DOHH2 (cell line): ENCODE measurements around the gene PPP1R3F.

Experiments
- CTCF ChIP-seq: fragments of 200-600 bp; sonication (generic); IDR thresholded peaks from one replicate; pipeline ENCODE4 v1.5.1; 2014; ENCODE audit warnings: antibody characterized with exemption, mild to moderate bottlenecking, low read depth, low read length; ENCODE audit not compliant: poor library complexity, severe bottlenecking
- EZH2phosphoT487 ChIP-seq: fragments of 200-600 bp; sonication (generic); IDR thresholded peaks from 2 replicates; pipeline ENCODE4 v1.6.1; 2017; ENCODE audit warnings: borderline replicate concordance, mild to moderate bottlenecking, antibody characterized with exemption, low read length, moderate library complexity, mixed read lengths

DNA sequence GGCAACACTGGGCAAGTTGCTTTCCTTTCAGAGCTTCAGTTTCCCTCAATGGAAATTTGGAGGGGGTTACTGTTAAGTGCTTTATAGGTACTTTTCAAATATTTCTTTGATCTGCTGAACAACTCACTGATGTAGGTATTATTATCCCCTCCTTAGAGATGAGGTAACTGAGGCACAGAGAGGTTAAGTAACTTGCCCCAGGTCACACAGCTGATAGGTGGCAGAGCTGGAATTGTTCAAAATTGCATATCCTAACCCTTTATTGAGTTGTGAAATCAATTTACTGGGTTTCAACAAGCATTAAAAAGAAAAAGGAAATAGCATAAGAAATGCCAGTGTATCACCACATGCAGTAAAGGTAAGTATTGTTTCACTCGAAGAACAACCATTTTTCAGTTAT lies 6.6 kb downstream of the PPP1R3F start:
- TF ChIP-seq CTCF (no peak), EZH2phosphoT487 (no peak)
